ENCODE measurements around the gene LINGO4.

The LINGO4 gene

DNA sequence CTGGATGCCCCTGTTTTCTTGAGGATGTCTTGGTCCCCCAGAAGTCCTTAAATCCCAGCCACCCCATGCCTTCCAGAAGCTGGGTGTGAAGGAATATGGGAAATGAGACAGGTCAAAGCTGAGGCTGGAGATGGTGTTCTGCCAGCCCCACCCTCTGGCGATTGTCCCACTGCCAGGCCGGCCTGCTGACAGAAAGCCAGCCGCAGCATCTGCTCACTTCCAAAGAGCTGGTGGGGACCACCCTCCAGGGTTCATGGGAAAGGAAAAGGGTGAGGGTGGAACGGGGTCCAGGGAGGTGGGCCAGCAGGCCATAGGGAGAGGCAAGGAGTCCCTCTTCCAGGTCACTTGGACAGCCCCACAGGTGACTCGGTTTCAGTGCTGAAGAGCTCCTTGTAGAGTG, 1.9 kb upstream of the LINGO4 start:
- Histone ChIP-seq H3K36me3 (ENCODE audit: control insufficient read depth in 2 of 2, insufficient read depth in 1 of 2, low read length in 2 of 2) (no peaks in the 10 kb centered on the region), H3K4me3 (ENCODE audit: low read depth, low read length) (no peak overlapping the region), H3K9me3 (ENCODE audit: control insufficient read depth, insufficient read depth, low read depth, low read length) (no peaks in the 10 kb centered on the region), H3K27ac (ENCODE audit: extremely low read depth, low read depth, low read length) (no peak overlapping the region), H3K4me1 (ENCODE audit: control insufficient read depth, insufficient read depth, low read length) (no peaks in the 10 kb centered on the region)
- ChIA-PET CTCF (interaction anchor here (0.5 to 1.6 kb wide), 4 partner anchors 37 to 1536 kb away, joined by 3 to 5 read pairs (median 3); partner anchors contain the start of gene TMOD4), POLR2A (no interaction called here)
- TF ChIP-seq ZNF423 (tag by site-specific recombination; IDR thresholded peaks at IDR 0.05) (no peak), SETDB1 (IDR thresholded peaks at IDR 0.05; ENCODE audit: insufficient read length, low read length) (no peak), ZNF777 (tag by site-specific recombination; IDR thresholded peaks at IDR 0.05; ENCODE audit: borderline replicate concordance) (no peak), ZNF223 (tag by site-specific recombination; IDR thresholded peaks at IDR 0.05) (no peak), ZBTB8A (tag by site-specific recombination; IDR thresholded peaks at IDR 0.05) (no peak), GLI2 (tag by site-specific recombination; IDR thresholded peaks at IDR 0.05; ENCODE audit: borderline replicate concordance, low read depth) (no peak), ZNF560 (tag by site-specific recombination; IDR thresholded peaks at IDR 0.05; ENCODE audit: borderline replicate concordance) (no peak), GLIS1 (tag by site-specific recombination; IDR thresholded peaks at IDR 0.05) (no peak), ZNF335 (tag by site-specific recombination; conservative IDR thresholded peaks at IDR 0.05) (no peak), ZFHX2 (tag by site-specific recombination; conservative IDR thresholded peaks at IDR 0.05) (no peak), ZSCAN16 (tag by site-specific recombination; IDR thresholded peaks at IDR 0.05) (no peak), ZNF155 (tag by site-specific recombination; IDR thresholded peaks at IDR 0.05) (no peak)
- TF ChIP-seq, protein P1, sequence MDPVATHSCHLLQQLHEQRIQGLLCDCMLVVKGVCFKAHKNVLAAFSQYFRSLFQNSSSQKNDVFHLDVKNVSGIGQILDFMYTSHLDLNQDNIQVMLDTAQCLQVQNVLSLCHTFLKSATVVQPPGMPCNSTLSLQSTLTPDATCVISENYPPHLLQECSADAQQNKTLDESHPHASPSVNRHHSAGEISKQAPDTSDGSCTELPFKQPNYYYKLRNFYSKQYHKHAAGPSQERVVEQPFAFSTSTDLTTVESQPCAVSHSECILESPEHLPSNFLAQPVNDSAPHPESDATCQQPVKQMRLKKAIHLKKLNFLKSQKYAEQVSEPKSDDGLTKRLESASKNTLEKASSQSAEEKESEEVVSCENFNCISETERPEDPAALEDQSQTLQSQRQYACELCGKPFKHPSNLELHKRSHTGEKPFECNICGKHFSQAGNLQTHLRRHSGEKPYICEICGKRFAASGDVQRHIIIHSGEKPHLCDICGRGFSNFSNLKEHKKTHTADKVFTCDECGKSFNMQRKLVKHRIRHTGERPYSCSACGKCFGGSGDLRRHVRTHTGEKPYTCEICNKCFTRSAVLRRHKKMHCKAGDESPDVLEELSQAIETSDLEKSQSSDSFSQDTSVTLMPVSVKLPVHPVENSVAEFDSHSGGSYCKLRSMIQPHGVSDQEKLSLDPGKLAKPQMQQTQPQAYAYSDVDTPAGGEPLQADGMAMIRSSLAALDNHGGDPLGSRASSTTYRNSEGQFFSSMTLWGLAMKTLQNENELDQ (tag by site-specific recombination; IDR thresholded peaks at IDR 0.05; ENCODE audit: low read depth): no peak
- TF ChIP-seq, protein P2, sequence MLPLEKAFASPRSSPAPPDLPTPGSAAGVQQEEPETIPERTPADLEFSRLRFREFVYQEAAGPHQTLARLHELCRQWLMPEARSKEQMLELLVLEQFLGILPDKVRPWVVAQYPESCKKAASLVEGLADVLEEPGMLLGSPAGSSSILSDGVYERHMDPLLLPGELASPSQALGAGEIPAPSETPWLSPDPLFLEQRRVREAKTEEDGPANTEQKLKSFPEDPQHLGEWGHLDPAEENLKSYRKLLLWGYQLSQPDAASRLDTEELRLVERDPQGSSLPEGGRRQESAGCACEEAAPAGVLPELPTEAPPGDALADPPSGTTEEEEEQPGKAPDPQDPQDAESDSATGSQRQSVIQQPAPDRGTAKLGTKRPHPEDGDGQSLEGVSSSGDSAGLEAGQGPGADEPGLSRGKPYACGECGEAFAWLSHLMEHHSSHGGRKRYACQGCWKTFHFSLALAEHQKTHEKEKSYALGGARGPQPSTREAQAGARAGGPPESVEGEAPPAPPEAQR (tag by site-specific recombination; IDR thresholded peaks at IDR 0.05): no peak
- TF ChIP-seq, protein P3, sequence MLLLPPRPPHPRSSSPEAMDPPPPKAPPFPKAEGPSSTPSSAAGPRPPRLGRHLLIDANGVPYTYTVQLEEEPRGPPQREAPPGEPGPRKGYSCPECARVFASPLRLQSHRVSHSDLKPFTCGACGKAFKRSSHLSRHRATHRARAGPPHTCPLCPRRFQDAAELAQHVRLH (tag by site-specific recombination; IDR thresholded peaks at IDR 0.05): no peak
- TF ChIP-seq, protein P4, sequence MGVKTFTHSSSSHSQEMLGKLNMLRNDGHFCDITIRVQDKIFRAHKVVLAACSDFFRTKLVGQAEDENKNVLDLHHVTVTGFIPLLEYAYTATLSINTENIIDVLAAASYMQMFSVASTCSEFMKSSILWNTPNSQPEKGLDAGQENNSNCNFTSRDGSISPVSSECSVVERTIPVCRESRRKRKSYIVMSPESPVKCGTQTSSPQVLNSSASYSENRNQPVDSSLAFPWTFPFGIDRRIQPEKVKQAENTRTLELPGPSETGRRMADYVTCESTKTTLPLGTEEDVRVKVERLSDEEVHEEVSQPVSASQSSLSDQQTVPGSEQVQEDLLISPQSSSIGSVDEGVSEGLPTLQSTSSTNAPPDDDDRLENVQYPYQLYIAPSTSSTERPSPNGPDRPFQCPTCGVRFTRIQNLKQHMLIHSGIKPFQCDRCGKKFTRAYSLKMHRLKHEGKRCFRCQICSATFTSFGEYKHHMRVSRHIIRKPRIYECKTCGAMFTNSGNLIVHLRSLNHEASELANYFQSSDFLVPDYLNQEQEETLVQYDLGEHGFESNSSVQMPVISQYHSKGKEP (tag by site-specific recombination; IDR thresholded peaks at IDR 0.05): no peak

DNA sequence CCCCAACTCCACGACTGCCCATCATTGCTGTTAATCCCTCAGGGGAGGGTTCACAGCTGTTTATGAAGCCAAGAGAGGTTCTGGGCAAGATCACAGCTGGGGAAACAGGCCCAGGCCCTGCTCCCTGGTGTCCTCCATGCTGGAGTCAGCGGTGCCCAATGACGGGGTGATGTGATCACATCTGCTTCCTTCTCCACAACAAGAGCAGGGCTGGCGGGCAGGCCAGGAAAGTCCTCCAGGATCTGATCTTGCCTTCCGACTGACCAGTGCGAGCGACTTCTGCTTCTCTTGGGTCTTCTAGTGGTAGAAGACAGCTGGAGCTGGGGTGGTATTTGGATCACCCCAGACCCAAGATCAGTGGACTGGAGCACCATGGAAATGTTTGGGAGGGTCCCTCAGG, 951 bp upstream of the LINGO4 start:
- Histone ChIP-seq H3K27ac (ENCODE audit: extremely low read depth, low read depth, low read length) (no peak overlapping the region), H3K4me3 (ENCODE audit: low read depth, low read length) (no peak overlapping the region), H3K36me3 (ENCODE audit: control insufficient read depth in 2 of 2, insufficient read depth in 1 of 2, low read length in 2 of 2) (no peaks in the 10 kb centered on the region), H3K9me3 (ENCODE audit: control insufficient read depth, insufficient read depth, low read depth, low read length) (no peaks in the 10 kb centered on the region), H3K4me1 (ENCODE audit: control insufficient read depth, insufficient read depth, low read length) (no peaks in the 10 kb centered on the region)
- ChIA-PET CTCF (no interaction called here), POLR2A (no interaction called here)
- TF ChIP-seq, protein P5, sequence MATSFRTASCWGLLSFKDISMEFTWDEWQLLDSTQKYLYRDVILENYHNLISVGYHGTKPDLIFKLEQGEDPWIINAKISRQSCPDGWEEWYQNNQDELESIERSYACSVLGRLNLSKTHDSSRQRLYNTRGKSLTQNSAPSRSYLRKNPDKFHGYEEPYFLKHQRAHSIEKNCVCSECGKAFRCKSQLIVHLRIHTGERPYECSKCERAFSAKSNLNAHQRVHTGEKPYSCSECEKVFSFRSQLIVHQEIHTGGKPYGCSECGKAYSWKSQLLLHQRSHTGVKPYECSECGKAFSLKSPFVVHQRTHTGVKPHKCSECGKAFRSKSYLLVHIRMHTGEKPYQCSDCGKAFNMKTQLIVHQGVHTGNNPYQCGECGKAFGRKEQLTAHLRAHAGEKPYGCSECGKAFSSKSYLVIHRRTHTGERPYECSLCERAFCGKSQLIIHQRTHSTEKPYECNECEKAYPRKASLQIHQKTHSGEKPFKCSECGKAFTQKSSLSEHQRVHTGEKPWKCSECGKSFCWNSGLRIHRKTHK (tag by site-specific recombination; IDR thresholded peaks at IDR 0.05): no peak
- TF ChIP-seq ZNF621 (tag by site-specific recombination; IDR thresholded peaks at IDR 0.05) (no peak), ZNF138 (tag by site-specific recombination; IDR thresholded peaks at IDR 0.05; ENCODE audit: borderline replicate concordance) (no peak), ZSCAN30 (tag by site-specific recombination; IDR thresholded peaks at IDR 0.05) (no peak), YY1 (tag by site-specific recombination; IDR thresholded peaks at IDR 0.05) (no peak), ZNF624 (tag by site-specific recombination; IDR thresholded peaks at IDR 0.05) (no peak), MZF1 (tag by site-specific recombination; IDR thresholded peaks at IDR 0.05; ENCODE audit: borderline replicate concordance) (no peak), ZNF311 (tag by site-specific recombination; IDR thresholded peaks at IDR 0.05; ENCODE audit: borderline replicate concordance) (no peak), ZNF670 (tag by site-specific recombination; IDR thresholded peaks at IDR 0.05; ENCODE audit: low read depth) (no peak), ZNF571 (tag by site-specific recombination; IDR thresholded peaks at IDR 0.05) (no peak), ZNF660 (tag by site-specific recombination; IDR thresholded peaks at IDR 0.05) (no peak), HOXA7 (CRISPR knock-in tag; IDR thresholded peaks at IDR 0.05; ENCODE audit: borderline replicate concordance) (no peak)
- TF ChIP-seq, protein P6, sequence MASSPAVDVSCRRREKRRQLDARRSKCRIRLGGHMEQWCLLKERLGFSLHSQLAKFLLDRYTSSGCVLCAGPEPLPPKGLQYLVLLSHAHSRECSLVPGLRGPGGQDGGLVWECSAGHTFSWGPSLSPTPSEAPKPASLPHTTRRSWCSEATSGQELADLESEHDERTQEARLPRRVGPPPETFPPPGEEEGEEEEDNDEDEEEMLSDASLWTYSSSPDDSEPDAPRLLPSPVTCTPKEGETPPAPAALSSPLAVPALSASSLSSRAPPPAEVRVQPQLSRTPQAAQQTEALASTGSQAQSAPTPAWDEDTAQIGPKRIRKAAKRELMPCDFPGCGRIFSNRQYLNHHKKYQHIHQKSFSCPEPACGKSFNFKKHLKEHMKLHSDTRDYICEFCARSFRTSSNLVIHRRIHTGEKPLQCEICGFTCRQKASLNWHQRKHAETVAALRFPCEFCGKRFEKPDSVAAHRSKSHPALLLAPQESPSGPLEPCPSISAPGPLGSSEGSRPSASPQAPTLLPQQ (tag by site-specific recombination; IDR thresholded peaks at IDR 0.05): no peak

Measured in HEK293 (cell line).